Measurements from ENCODE around the gene PDLIM5. TPM values are rescaled to one million over a fixed set of nuclear protein-coding genes. Genes with fewer than 3 reads are reported as not detected.

The PDLIM5 gene
- total RNA-seq, 2 experiments from 2014 or later: 18.1 to 18.3 TPM

DNA sequence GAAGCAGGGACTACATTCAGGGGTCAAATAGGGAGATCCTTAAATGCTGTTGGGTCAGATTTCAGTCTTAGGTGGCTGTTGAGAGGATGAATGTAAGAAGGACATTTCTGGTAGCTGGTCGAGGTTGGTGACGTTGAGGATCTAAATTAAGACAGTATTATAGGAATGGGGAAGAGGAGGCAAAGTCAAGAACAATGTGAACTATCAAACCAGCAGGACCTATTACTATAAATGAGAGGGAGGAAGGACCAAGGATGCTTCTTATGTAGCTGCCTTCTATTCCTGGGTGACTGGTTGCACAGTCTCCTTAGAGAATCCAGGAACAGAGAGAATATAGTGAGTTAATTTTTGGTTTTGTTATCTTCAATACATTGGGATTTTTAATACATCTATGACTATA is 187.6 kb downstream of the PDLIM5 start:
- Mint-ChIP-seq H3K4me3 (no peak overlapping the region), H3K4me1 (ENCODE audit: low read depth) (no peaks in the 10 kb centered on the region), H3K27ac (no peak overlapping the region), H3K36me3 (ENCODE audit: low read depth) (no peaks in the 10 kb centered on the region), H3K9me3 (ENCODE audit: insufficient read depth) (no peaks in the 10 kb centered on the region), H3K27me3 (ENCODE audit: low read depth) (no peaks in the 10 kb centered on the region)
- ChIA-PET POLR2A (no interaction called here), CTCF (no interaction called here)
- no peak for DNase-seq
- ATAC-seq: no peak

DNA sequence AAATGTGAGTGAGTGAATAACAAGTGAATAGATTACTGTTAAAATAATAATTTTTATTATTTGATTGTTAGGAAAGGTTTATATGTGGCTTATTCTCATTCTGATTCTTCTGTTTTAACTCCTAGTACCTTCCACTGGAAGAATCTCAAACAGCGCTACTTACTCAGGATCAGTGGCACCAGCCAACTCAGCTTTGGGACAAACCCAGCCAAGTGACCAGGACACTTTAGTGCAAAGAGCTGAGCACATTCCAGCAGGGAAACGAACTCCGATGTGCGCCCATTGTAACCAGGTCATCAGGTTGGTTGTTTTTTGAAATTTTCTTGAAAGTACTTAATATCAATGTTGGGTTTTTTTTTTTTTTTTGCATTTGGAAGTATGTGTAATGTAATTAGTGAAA is 188.4 kb downstream of the PDLIM5 start:
- CTCF ChIA-PET: no interaction called here
- Mint-ChIP-seq H3K36me3 (ENCODE audit: low read depth) (no peaks in the 10 kb centered on the region), H3K27me3 (ENCODE audit: low read depth) (no peaks in the 10 kb centered on the region), H3K4me3 (no peak overlapping the region), H3K27ac (no peak overlapping the region), H3K9me3 (ENCODE audit: insufficient read depth) (no peaks in the 10 kb centered on the region), H3K4me1 (ENCODE audit: low read depth) (no peaks in the 10 kb centered on the region)
- DNase-seq (no peak), ATAC-seq (no peak)
- POLR2A ChIA-PET: no interaction called here

- ATAC-seq (no peak), DNase-seq (no peak)
- ChIA-PET CTCF (no interaction called here), POLR2A (no interaction called here)
- no peaks in the 10 kb centered on the region for H3K36me3 Mint-ChIP-seq (ENCODE audit: low read depth)
- H3K4me1 Mint-ChIP-seq (ENCODE audit: low read depth): no peaks in the 10 kb centered on the region
- H3K9me3 Mint-ChIP-seq (ENCODE audit: insufficient read depth): no peaks in the 10 kb centered on the region
- H3K27ac Mint-ChIP-seq: no peak overlapping the region
- no peaks in the 10 kb centered on the region for H3K27me3 Mint-ChIP-seq (ENCODE audit: low read depth)
- H3K4me3 Mint-ChIP-seq: no peak overlapping the region
Measured at GRCh38 chr4:94641702-94642560, 190.2 kb downstream of the PDLIM5 start.

DNA sequence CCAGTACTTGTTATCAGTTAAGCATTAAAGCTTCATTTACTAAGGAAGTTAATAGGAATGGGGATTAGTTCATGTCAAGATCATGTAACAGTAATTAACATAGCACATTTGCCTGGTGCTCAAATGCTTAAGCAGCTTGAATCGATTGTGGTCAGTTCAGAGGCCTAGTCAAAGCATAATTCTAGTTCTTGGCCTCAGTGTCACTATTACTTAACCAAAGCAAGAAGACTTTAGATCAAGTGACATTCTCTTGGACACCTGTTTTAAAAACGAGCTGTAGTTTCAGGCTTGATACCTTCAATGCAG is 190.8 kb downstream of the PDLIM5 start:
- DNase-seq: no peak
- ChIA-PET CTCF (no interaction called here), POLR2A (no interaction called here)
- Mint-ChIP-seq H3K4me1 (ENCODE audit: low read depth) (no peaks in the 10 kb centered on the region), H3K36me3 (ENCODE audit: low read depth) (no peaks in the 10 kb centered on the region), H3K27ac (no peak overlapping the region), H3K9me3 (ENCODE audit: insufficient read depth) (no peaks in the 10 kb centered on the region), H3K27me3 (ENCODE audit: low read depth) (no peaks in the 10 kb centered on the region), H3K4me3 (no peak overlapping the region)
- no peak for ATAC-seq

DNA sequence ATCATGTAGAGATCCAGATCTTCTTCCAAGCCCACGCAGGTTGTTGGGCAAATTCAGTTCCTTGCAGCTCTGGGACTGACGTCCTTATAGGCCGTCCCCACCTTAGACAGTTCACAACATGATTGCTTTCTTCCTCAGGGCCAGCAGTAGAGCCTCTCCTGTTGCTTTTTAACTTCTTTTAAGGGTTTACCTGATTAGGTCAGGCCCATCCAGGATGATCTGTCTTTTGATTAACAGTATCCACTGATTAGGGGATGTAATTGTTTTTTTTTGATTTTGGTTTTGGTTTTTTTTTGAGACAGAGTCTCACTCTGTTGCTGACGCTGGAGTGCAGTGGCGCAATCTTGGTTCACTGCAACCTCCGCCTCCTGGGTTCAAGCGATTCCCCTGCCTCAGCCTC is 197.0 kb downstream of the PDLIM5 start:
- Mint-ChIP-seq H3K4me1 (ENCODE audit: low read depth) (no peaks in the 10 kb centered on the region), H3K9me3 (ENCODE audit: insufficient read depth) (no peaks in the 10 kb centered on the region), H3K4me3 (no peak overlapping the region), H3K36me3 (ENCODE audit: low read depth) (no peaks in the 10 kb centered on the region), H3K27me3 (ENCODE audit: low read depth) (no peaks in the 10 kb centered on the region), H3K27ac (no peak overlapping the region)
- ATAC-seq (no peak), DNase-seq (no peak)
- ChIA-PET CTCF (no interaction called here), POLR2A (no interaction called here)

GRCh38 chr4:94649381-94650133 is 197.8 kb downstream of the PDLIM5 start:
- H3K27ac Mint-ChIP-seq: no peak overlapping the region
- no peaks in the 10 kb centered on the region for H3K4me1 Mint-ChIP-seq (ENCODE audit: low read depth)
- DNase-seq (no peak), ATAC-seq (no peak)
- H3K4me3 Mint-ChIP-seq: no peak overlapping the region
- H3K36me3 Mint-ChIP-seq (ENCODE audit: low read depth): no peaks in the 10 kb centered on the region
- no peaks in the 10 kb centered on the region for H3K9me3 Mint-ChIP-seq (ENCODE audit: insufficient read depth)
- ChIA-PET POLR2A (no interaction called here), CTCF (no interaction called here)
- no peaks in the 10 kb centered on the region for H3K27me3 Mint-ChIP-seq (ENCODE audit: low read depth)

DNA sequence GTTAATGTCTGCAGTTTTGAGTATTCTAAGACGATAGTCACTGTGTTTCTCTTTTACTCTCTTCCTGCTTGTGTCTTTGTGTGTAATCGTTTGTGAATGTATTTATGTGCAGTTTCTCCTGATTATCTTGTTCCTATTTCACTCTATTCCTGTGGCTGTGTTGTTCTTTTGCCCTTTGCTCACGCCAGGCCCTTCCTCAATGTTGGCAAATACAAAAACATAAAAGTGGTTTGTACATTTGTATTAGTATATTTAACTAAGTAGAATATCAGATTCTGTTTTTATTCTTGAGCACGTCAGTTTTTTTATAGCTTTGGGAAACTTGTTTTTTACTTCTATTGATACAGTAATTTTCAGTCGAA is 198.4 kb downstream of the PDLIM5 start:
- H3K36me3 Mint-ChIP-seq (ENCODE audit: low read depth): no peaks in the 10 kb centered on the region
- DNase-seq (no peak), ATAC-seq (no peak)
- POLR2A ChIA-PET: no interaction called here
- CTCF ChIA-PET: no interaction called here
- no peak overlapping the region for H3K27ac Mint-ChIP-seq
- no peaks in the 10 kb centered on the region for H3K9me3 Mint-ChIP-seq (ENCODE audit: insufficient read depth)
- H3K4me3 Mint-ChIP-seq: no peak overlapping the region
- H3K27me3 Mint-ChIP-seq (ENCODE audit: low read depth): no peaks in the 10 kb centered on the region
- no peaks in the 10 kb centered on the region for H3K4me1 Mint-ChIP-seq (ENCODE audit: low read depth)

GRCh38 chr4:94650690-94651089 is 198.9 kb downstream of the PDLIM5 start:
- Mint-ChIP-seq H3K36me3 (ENCODE audit: low read depth) (no peaks in the 10 kb centered on the region), H3K27ac (no peak overlapping the region), H3K4me1 (ENCODE audit: low read depth) (no peaks in the 10 kb centered on the region), H3K27me3 (ENCODE audit: low read depth) (no peaks in the 10 kb centered on the region), H3K4me3 (no peak overlapping the region), H3K9me3 (ENCODE audit: insufficient read depth) (no peaks in the 10 kb centered on the region)
- DNase-seq: no peak
- ChIA-PET CTCF (no interaction called here), POLR2A (no interaction called here)
- ATAC-seq: no peak

DNA sequence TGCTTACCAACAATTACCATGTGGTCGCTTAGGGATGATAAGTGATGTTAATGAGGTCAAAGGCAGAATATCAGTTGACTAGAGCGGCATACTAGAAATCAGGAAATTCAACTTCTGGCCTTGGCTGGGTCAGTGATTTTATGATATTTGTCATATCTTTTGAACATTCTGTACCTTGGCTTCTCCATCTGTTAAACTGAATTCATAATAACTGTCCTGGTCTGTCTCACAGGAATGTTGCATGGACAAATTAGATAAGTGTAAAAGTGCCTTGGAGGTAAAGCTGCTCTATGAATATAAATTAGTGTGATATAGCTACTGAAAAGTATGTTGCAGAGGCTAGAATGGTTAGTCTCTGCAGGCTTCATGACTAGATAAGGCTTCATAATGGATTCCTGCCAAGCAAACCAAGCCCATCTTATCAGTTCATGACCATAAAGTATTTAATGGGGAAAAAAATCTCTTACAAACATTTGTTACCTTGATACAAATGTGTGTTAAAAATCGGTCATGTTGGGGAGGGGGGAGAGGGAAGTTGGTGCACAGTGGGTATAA is 201.4 kb downstream of the PDLIM5 start:
- POLR2A ChIA-PET: no interaction called here
- Mint-ChIP-seq H3K4me1 (ENCODE audit: low read depth) (no peaks in the 10 kb centered on the region), H3K27ac (no peak overlapping the region), H3K4me3 (no peak overlapping the region), H3K9me3 (ENCODE audit: insufficient read depth) (no peaks in the 10 kb centered on the region), H3K36me3 (ENCODE audit: low read depth) (no peaks in the 10 kb centered on the region), H3K27me3 (ENCODE audit: low read depth) (no peaks in the 10 kb centered on the region)
- no peak for DNase-seq
- ATAC-seq: no peak
- CTCF ChIA-PET: no interaction called here

GRCh38 chr4:94653984-94654609 is 202.4 kb downstream of the PDLIM5 start:
- no peaks in the 10 kb centered on the region for H3K36me3 Mint-ChIP-seq (ENCODE audit: low read depth)
- no peak overlapping the region for H3K4me3 Mint-ChIP-seq
- CTCF ChIA-PET: interaction anchor here (0.5 kb wide), 1 partner anchor 673 kb away, joined by 3 read pairs; no protein-coding TSS in a partner anchor
- no peaks in the 10 kb centered on the region for H3K4me1 Mint-ChIP-seq (ENCODE audit: low read depth)
- ATAC-seq (no peak), DNase-seq (no peak)
- no peak overlapping the region for H3K27ac Mint-ChIP-seq
- H3K9me3 Mint-ChIP-seq (ENCODE audit: insufficient read depth): no peaks in the 10 kb centered on the region
- POLR2A ChIA-PET: interaction anchor here (0.5 kb wide), 1 partner anchor 15 kb away, joined by 3 read pairs; no protein-coding TSS in a partner anchor
- H3K27me3 Mint-ChIP-seq (ENCODE audit: low read depth): no peaks in the 10 kb centered on the region

- no peaks in the 10 kb centered on the region for H3K4me1 Mint-ChIP-seq (ENCODE audit: low read depth)
- no peak for ATAC-seq
- POLR2A ChIA-PET: interaction anchor here (0.5 kb wide), 1 partner anchor 14 kb away, joined by 3 read pairs; no protein-coding TSS in a partner anchor
- CTCF ChIA-PET: interaction anchor here (0.5 kb wide), 1 partner anchor 673 kb away, joined by 3 read pairs; no protein-coding TSS in a partner anchor
- no peak overlapping the region for H3K27ac Mint-ChIP-seq
- no peaks in the 10 kb centered on the region for H3K27me3 Mint-ChIP-seq (ENCODE audit: low read depth)
- no peak for DNase-seq
- H3K36me3 Mint-ChIP-seq (ENCODE audit: low read depth): no peaks in the 10 kb centered on the region
- H3K4me3 Mint-ChIP-seq: no peak overlapping the region
- no peaks in the 10 kb centered on the region for H3K9me3 Mint-ChIP-seq (ENCODE audit: insufficient read depth)
Measured at GRCh38 chr4:94654714-94655113, 203.0 kb downstream of the PDLIM5 start.

GRCh38 chr4:94660614-94661013 is 208.9 kb downstream of the PDLIM5 start:
- Mint-ChIP-seq H3K27me3 (ENCODE audit: low read depth) (no peaks in the 10 kb centered on the region), H3K4me1 (ENCODE audit: low read depth) (no peaks in the 10 kb centered on the region), H3K9me3 (ENCODE audit: insufficient read depth) (no peaks in the 10 kb centered on the region), H3K27ac (no peak overlapping the region), H3K4me3 (no peak overlapping the region), H3K36me3 (ENCODE audit: low read depth) (no peaks in the 10 kb centered on the region)
- CTCF ChIA-PET: no interaction called here
- DNase-seq: no peak
- no peak for ATAC-seq
- POLR2A ChIA-PET: no interaction called here

Data from activated CD8-positive, alpha-beta T cell treated with anti-CD3 and anti-CD28 coated beads, Interleukin-2, amount 10 ng/mL, durations not matched to agents 7 days and 5 days (primary cell).